NCI-H1092 treated with DMSO at 0.1 percent for 48 hours (cell line): ENCODE measurements around the gene MAGI1.

ENCODE experiments used
- DNase-seq: peaks from one replicate; lab custom pipeline; 2025; lab: John Stamatoyannopoulos, UW

Gene MAGI1

DNA sequence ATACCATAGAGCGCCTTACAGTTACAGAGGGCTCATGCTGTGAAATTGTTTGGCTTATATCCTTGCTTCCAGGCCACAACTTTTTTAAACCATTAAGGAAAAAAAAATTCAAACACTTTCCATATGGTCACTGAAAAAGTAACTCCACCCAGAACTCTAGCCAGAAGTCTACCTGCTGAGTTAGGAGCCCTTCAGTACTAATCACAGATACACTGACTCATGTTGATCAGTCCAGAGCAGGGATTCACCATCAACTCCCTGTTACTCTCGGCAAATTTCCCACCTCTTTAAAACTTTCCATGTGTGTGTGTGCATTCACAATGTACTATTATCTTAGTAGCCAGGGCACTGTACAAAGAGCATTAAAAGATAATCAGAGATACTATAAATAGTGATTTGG, 372.8 kb downstream of the MAGI1 start:
- DNase-seq = no peak

DNA sequence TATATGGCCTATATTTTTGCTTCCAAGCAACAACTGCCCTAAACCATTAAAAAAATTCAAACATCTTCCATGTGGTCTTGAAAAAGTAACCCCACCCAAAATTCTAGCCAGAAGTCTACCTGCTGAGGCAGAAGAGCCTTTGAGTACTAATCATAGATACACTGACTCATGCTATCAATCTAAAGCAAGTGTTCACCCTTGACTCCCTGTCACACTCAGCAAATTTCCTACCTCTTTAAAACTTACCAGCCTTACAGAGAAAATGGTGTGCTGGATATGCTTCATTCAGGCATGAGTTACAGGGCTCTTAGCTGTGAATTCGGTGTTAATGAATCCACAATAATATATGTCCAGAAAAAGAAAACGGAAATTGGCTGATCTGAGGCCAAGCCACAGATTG, 373.8 kb downstream of the MAGI1 start:
- no peak for DNase-seq

DNA sequence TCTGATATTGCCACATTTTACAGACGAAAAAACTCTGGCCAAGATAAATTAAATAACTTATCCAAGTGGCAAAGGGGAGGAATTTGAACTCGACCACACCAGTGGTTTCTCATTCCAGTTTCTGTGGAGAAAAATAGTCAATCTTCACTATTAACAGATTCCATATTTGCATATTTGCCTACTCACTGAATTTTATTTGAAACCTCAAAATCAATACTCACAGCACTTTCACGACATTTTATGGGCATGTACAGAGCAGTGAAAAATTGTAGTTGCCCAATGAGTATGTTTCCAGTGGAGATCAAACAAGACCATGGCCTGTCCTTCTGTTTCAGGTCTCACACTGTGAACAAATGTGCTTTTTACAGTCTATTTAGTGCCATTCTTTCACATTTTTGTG, 374.3 kb downstream of the MAGI1 start:
- no peak for DNase-seq

DNA sequence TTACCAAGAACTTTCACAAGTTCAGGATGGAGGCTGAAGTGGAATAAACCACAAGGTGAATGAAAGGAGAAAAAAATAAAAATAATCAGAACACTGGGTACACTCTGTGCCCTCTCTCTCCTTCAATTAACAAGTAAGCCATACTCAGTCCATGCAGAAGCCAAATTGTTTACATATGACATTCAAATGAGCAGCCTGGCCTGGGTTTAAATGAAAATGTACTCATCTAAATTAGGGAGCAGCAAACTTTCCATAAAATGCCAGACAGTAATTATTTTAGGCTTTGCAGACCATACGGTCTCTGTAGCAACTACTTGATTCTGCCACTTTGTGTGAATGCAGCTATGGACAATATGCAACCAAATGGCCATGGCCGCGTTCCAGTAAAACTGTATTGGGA, 376.6 kb downstream of the MAGI1 start:
- no peak for DNase-seq

- DNase-seq = no peak
Observed at GRCh38 chr3:65660000-65660598, 378.6 kb downstream of the MAGI1 start.

- no peak for DNase-seq
Observed at GRCh38 chr3:65659396-65659795, 379.3 kb downstream of the MAGI1 start.

- DNase-seq = no peak
Observed at GRCh38 chr3:65658401-65658800, 380.3 kb downstream of the MAGI1 start.

- DNase-seq = no peak
Observed at GRCh38 chr3:65655061-65655460, 383.7 kb downstream of the MAGI1 start.

- DNase-seq = no peak
Observed at GRCh38 chr3:65653731-65654130, 385.0 kb downstream of the MAGI1 start.

- no peak for DNase-seq
Observed at GRCh38 chr3:65650247-65650646, 388.5 kb downstream of the MAGI1 start.

- no peak for DNase-seq
Observed at GRCh38 chr3:65647369-65647768, 391.3 kb downstream of the MAGI1 start.

DNA sequence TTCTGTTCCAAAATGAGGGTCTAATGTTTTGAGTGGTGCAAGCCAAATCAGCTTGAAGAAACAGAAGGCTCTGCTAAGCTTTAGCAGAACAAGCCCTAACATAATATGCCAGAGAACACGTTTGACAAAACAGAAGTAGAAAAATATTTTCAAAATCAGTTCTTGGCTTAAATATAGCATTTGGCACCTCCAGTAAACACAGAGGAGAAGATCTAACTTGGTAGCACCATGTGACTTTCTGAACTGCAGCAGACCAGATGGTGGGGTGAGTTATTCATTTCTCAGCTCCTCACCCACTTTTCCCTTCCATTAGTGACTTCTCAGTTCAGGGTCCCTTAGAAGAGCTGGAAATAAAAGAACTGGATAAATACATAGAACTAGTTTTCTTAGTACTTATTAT, 395.8 kb downstream of the MAGI1 start:
- no peak for DNase-seq

GRCh38 chr3:65641777-65642176, 396.9 kb downstream of the MAGI1 start:
- DNase-seq = no peak

GRCh38 chr3:65641045-65641444, 397.7 kb downstream of the MAGI1 start:
- DNase-seq = no peak

DNA sequence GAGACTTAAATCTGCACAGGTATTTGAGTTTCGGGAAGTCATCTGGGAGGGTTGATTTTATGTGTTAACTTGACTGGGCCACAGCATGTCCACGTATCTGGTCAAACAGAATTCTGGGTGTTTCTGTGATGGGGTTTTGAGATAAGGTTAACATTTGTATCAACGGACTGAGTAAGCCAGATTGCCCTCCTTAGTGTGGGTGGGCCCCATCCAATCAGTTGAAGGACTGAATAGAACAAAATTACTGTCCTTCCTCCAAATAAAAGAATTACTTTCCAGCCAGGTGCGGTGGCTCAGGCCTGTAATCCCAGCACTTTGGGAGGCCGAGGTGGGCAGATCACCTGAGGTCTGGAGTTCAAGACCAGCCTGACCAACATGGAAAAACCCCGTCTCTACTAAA, 399.3 kb downstream of the MAGI1 start:
- DNase-seq = no peak

DNA sequence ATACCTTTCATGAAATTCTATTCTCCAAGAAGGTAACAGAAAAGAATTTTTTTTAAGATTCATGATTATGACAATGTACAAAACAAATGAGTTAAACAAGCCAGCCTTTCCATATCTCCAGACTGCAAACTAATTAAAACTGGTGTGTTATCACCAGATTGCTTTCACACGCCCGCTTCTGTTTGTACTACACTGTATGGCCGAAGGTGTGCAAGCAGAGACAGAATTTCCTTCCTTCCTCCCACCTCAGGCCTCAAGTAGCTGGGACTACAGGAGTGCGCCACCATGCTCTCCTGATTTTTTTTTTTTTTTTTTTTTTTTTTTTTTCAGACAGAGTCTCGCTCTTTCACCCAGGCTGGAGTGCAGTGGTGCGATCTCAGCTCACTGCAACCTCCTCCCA, 400.4 kb downstream of the MAGI1 start:
- DNase-seq = no peak

DNA sequence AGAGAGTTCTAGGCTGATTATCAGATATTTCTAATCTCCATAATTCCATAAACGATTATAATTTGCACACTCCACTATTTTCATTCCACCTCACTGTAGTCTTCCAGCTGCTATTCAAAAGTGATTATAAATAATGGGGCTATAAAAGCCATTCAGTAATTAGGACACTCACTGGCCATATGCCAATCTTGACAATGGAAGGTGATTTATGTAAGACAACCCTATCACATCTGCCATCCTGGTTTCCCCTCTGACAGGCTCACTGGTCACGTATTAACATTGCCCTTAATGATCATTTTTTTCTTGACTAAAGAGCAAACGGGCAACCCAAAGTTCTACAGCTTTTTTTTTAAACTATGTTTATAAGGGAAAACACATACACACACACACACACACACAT, 402.4 kb downstream of the MAGI1 start:
- peak; percentile 46 for DNase-seq

GRCh38 chr3:65635657-65636056, 403.1 kb downstream of the MAGI1 start:
- DNase-seq = no peak

- DNase-seq = no peak
Observed at GRCh38 chr3:65633018-65633638, 405.6 kb downstream of the MAGI1 start.

DNA sequence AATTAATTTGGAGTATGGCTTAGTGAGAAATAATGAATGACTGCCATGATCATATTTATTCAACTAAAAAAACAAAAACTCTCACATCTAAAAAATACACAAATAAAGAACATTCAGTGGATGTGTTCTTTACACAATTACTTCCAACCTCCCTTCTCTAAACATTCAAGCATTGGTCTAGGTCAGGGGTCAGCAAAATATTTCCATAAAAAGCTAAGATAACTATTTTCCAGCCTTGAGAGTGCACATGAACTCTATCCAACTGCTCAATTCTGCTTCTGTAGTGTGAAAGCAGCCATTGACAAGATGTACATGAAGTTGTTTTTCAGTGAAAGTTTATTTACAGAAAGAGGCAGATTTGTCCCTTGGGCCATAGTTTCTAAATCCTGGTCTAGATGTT, 406.3 kb downstream of the MAGI1 start:
- DNase-seq = no peak

GRCh38 chr3:65628978-65629377, 409.7 kb downstream of the MAGI1 start:
- no peak for DNase-seq

- no peak for DNase-seq
Observed at GRCh38 chr3:65627062-65627461, 411.7 kb downstream of the MAGI1 start.

- no peak for DNase-seq
Observed at GRCh38 chr3:65625305-65625704, 413.4 kb downstream of the MAGI1 start.

GRCh38 chr3:65623362-65623761, 415.4 kb downstream of the MAGI1 start:
- no peak for DNase-seq
